Ureter (tissue), 1 donor: ENCODE data around the gene CLDN18. TPM values are rescaled to one million over a fixed set of nuclear protein-coding genes. Genes with fewer than 3 reads are reported as not detected.

Experiments used
- DNase-seq: peaks from one replicate; pipeline ENCODE4 v3.0.0-alpha.2; 2020; ENCODE audit warnings: low spot score
- total RNA-seq: library from RNA; stranded (reverse); gene quantifications from one replicate; pipeline ENCODE4 v1.2.4, GENCODE V29; 2023
- donor health status: DM: yes; HTN: yes; CAD: no.

Gene CLDN18
- total RNA-seq, 1 donor from 2014 or later: not detected

DNA sequence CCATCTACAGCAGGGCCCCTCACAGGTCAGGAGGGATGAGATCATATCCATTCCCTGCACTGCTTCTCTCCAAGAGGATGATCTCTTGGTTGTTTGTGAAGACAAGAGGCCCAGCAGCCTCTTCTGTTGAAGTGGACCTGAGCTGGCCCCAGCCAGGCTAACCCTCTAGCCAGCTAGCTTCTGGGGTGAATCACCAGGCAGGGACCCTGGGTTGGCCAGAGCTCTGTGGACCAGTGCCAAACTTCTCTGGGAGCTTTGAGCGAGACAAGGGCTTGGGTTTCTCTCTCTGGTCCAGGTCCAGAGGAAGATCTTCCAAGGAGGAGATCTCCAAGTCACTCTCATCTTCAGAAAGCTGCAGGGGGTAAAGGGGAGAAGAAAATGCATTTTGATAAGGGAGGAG, 52.7 kb downstream of the CLDN18 start:
- no peak for DNase-seq

DNA sequence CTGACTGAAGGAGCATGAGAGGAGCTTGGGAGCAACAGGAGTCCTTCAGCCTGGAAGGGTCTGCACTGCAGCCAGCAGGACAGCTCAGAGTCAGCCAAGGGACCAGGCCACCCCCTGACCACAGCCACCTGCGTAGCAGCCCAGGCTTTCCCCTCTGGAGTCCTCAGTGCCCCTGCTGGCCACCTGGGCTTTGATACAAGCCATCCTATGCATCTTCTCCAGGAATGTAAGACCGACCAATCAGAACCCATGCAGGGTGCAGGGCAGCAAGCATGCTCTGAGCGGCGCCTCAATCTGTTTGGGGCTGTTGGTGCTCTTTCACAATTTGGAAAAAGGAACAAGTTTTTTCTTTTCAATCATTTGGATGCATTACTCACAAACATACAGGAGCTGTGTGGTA, 53.5 kb downstream of the CLDN18 start:
- no peak for DNase-seq

DNA sequence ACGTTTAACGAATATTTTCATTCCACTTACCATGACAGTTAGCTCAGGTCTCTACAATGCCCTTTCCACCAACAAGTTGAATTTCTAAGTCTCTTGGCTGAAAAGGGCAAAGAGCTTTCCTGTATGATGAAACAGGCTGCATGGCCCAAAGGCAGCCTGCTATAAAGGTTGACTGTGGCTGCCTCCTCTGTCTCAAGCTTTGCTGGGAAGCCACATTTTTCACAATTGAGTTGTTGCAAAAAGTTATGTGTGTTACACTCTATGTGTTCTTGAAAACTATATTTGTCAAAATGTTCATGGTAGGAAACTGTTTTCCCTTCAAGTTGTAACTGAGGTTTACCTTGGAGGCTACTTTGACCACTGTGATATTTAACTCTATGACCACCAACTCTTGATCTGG, 56.0 kb downstream of the CLDN18 start:
- no peak for DNase-seq

DNA sequence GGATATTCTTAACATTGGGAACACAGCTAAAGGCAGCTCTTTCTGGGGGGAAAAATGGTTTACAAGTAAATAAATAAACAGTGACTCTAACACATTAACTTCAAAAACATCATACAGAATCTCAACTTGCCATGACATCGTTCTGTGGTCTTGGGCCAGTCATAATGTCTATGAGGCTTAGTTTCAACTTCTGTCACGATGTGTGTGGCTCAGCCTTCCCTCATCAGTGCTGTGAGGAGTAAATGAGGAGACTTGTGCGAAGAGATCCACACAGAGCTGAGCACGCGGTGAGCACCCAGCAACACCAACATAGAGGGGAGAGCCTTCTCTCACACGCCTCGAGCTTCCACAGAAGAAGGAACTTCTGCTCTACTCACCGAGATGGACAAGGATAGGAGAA, 56.4 kb downstream of the CLDN18 start:
- DNase-seq: no peak

DNA sequence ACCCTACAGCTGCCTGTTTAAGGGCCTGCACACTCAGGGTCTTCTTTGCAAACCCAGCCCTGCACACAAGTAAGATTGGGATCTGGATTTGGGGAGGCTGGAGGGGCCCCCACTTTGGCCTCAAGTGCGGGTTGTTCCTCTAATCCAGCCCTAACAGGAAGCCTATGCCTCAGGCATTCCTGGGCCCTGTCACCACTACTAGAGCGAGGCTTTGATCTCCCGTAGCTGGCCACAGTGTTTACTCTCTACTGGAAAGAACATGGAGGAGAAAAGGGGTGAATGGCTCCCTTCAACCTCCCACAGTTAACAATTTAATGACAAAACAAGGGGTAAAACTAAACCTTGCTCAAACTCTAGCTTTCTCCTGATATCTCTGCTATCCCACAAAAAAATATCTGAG, 57.0 kb downstream of the CLDN18 start:
- DNase-seq: no peak

DNA sequence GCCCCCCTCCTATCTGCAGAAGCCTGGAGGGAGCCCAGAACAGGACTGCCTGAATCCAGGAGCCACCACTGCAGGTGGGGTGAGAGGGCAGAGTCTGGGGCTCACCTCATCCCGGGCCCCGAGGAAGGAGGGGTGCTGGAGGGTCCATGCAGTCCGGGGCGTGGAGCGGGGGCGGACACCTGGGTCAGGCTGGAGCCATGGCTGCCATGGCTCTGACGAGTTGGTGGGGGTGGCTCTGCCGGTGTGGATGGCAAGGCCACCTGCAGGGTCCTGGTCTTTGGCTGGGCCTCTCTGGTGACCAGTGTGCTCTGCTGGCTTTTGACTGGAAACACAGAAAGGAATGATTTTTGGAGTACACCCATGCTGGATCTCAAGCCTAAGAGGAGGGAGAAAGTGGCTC, 58.1 kb downstream of the CLDN18 start:
- DNase-seq: no peak

DNA sequence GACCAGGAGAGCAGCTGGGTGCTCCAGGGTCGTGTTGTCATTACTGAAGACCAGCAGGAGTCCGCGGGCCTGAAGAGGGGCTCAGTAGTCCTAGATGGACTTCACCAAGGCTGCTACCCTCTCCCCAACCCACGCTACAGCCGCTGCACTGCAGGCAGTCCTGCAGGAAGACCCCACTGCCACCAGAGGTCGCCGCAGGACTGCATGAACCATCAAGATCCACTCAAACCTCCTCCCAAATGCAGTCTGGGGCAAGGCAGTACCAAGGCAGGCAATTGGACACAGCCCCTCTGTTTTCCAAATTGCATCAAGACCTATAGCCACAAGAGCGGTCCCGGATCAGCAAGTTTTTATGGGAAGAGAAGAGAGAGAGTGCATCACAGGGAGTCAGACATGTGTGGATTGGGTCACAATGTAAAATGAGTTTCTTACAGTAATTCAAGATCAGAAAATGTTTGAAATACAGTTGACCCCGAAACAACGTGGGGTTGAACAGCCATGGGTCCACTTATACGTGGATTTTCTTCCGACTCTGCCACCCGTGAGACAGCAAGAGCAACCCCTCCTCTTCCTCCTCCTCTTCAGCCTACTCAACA, 58.7 kb downstream of the CLDN18 start:
- peak; percentile 79 for DNase-seq

DNA sequence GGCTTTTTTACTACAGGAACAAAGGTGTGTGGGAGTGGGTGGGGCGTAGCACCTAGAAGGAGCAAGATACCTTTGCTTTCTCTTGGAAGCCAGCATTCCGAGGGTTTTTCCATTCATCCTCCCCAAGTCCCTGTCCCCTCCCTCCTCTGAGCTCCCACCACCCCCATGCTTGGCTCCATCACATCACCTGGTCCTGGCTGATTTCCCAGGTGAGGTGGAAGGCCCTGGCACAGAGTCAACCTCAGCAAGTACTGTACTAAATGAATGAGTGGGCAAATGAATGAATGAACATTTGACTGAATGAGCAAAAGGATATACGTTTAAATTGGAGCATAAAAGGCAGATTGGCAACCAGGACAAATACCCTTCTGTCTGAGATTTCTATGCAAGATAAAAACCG, 60.0 kb downstream of the CLDN18 start:
- no peak for DNase-seq

DNA sequence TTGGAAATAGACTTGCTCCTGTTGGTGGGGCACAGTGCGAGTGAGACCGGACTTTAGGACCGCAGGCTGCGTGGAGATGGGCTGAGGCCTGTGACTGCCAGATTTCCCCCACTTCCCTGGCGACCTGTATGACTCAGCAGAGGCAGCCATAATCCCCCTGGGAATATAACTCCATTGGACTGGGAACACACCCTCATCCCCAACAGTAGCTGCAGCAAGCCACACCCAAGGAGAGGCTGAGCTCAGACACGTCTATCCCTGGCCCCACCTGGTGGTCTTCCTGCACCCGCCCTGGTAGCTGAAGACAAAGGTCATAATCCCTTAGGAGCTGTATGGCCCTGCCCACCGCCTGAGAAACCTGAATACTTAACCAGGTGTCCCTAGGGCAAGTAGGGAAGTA, 62.8 kb downstream of the CLDN18 start:
- no peak for DNase-seq

DNA sequence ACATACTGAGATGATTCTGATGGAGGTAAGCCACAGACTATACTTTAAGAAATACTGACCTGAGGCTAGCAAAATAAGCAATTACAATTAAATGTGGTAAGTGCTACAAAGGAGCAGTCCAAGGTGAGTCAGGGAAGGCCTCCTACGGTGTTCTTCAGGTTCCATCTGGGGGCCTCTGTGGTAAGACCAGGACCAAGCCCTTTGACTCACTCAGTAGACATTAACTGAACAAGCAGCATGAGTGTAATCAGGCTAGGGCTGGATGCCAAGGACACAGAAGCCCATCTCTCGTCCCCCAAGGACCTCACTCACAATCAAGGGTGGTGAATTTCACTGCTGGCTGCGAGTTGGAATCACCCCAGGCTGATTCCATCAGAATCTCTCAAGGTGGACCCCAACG, 68.1 kb downstream of the CLDN18 start:
- no peak for DNase-seq

DNA sequence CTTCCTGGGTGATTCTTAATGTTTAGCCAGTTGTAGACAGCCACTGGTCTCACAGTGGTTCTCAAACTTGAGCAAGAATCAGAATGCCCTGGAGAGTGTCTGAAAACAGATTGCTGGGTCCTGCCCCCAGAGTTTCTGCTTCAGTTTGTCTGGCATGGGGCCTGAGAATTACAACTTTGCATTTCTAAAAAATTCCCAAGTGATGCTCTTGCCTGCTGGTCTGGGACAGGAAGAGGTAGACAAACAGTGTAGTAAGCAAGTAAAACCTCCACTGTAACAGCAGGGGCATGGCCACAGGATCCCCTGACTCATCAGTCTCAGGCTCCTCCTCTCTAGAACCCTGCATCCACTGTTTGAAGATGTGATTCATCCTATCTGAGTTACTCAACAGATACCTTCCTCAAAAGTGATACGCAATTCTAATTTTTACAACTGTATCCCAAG, 69.0 kb downstream of the CLDN18 start:
- DNase-seq: no peak

DNA sequence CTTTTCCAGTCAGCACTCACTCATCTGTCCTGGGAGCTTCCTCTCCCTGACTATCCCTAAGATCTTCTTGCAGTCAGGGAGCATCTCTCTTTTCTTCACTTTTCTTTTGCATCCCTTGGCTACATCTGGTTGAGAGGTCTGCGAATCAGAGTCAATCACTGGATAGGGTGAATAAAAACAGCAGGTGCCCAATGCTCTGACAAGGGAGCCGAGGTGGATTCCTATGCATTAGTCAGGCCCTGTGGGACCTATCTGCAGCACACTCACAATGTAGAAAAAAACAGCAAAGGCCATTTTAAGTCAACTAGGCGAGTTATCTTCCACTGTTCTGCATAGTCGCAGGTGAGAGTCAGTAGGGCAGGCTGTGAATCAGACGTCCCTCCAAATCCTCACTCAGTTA, 69.9 kb downstream of the CLDN18 start:
- no peak for DNase-seq

DNA sequence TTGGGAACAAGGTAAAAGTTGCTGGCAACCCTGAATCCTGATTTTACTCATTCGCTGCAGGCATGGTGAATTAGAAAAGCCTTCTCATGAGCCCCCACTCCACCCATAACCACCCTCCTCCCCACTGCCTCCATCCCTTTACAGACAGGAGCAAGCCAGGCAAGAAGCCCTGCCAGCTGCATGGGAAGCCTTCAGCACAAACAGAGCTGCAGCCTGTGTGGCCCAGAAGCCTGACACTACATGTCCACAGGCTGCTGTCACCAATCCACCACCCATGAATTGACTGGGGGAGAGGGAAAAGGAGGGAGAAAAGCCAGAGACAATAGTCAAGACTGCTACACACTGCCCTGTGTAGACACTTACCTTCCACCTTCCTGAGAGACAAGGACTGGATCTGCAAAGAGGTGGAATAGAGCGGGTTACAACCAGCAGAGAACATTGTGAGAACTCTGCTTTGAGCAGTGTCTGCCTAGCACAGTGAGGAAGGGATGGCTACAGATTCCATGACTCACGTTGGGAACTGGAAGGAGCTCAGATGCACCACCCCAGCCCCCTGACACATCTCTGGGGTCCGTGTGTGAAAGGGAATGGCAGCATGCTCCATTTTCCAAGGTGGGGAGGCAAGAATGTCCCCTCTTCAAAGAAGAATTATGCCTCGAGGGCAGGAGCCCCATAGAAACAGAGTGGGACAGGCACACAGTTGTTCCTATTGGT, 71.6 kb downstream of the CLDN18 start:
- DNase-seq: no peak

DNA sequence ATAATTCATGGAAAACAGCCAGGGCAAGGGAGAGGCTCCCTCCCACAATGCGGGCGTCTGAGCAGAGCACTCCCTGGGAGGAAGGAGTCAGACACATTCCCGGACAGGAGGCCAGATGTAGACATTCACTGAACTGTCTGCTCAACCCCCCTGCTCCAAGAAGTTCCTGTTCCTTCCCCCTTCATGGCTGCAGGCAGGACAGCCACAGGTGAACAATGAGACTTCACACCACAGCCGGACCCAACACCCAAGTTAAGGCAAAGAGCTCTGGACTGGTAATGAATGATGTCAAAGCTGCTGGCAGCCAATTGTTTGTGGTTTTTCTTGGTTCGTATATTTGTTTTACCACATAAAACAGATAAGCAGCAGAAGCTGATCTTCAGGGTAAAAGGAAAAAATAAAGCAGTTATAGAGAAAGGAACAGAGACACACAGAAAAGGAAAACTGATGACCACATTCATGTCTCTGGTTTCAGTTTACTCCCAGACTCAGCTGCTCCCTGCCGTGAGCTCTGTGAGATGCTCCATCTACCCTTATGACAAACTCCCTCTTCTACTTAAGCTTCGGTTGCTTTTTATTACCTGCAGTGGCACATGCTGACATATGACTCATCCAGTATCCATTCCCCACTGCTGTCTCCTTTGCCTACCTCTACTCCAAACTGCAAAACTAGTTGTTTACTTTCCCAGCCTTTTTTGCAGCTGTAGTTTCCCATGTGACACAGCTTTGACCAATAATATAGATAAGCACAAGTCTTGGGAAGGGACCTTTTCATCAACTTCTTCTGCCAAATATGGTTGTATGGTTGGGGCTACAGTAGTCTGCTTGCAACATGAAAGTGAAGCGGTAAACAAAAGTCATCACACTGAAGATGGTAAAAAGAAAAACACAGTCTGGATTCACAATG, 72.4 kb downstream of the CLDN18 start:
- no peak for DNase-seq

DNA sequence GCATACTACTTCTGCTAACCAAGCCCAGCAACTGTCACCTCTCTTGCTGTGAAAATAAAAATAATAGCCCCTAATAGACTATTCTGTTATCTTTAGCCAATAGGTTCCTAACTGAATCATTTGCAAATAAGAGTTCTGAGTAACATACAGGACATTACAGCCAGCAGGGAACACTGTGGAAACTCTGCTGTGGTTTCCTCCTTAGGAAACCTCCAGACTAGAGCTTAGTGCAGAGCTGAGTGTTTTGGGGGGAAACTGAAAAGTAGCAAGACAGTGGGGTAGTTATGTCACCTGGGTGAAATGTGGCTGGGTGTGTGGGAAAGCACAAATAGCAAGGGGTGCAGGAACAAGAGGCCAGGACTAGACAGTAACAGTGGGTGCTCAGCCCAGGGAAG, 73.0 kb downstream of the CLDN18 start:
- no peak for DNase-seq

Other genes starting within 250 kb of the CLDN18 start
- not detected for gene SOX14, start 245.8 kb upstream of the CLDN18 start, total RNA-seq
- 32.7 TPM for gene DZIP1L, start 105.4 kb downstream of the CLDN18 start, total RNA-seq
- gene A4GNT, start 122.2 kb downstream of the CLDN18 start, total RNA-seq: not detected
- gene DBR1, start 164.8 kb downstream of the CLDN18 start, total RNA-seq: 17.3 TPM
- 83.2 TPM for gene ARMC8, start 177.1 kb downstream of the CLDN18 start, total RNA-seq